Measurements from ENCODE around the gene ZNF638. TPM values are rescaled to one million over a fixed set of nuclear protein-coding genes. Genes with fewer than 3 reads are reported as not detected.

Gene ZNF638
- total RNA-seq, 1 donor from 2014 or later: 97.1 TPM

- H3K9me3 ChIP-seq (replicated peaks): no peaks in the 10 kb centered on the region
- peak overlapping the region; percentile 76 for H3K4me3 ChIP-seq
- peak overlapping the region; percentile 91 for H3K27ac ChIP-seq (replicated peaks)
- intact Hi-C loops (cut with micrococcal nuclease): no loop called here
- TF ChIP-seq CTCF (IDR thresholded peaks at IDR 0.05; ENCODE audit: borderline replicate concordance): no peak
- DNase-seq: peak; percentile 69
- no peaks in the 10 kb centered on the region for H3K36me3 ChIP-seq
- peaks cover 100% of the 10 kb centered on the region for H3K4me1 ChIP-seq
- H3K27me3 ChIP-seq (ENCODE audit: low read depth): peaks cover 13% of the 10 kb centered on the region
Measured at GRCh38 chr2:71455741-71456569, 124.4 kb downstream of the ZNF638 start.

- Histone ChIP-seq H3K36me3 (no peaks in the 10 kb centered on the region), H3K27me3 (ENCODE audit: low read depth) (peaks cover 13% of the 10 kb centered on the region), H3K4me3 (peak overlapping the region; percentile 76), H3K4me1 (peaks cover 100% of the 10 kb centered on the region), H3K27ac (replicated peaks) (peak overlapping the region; percentile 91), H3K9me3 (replicated peaks) (no peaks in the 10 kb centered on the region)
- intact Hi-C loops (cut with micrococcal nuclease): no loop called here
- DNase-seq: no peak
- no peak for TF ChIP-seq CTCF (IDR thresholded peaks at IDR 0.05; ENCODE audit: borderline replicate concordance)
Measured at GRCh38 chr2:71456617-71457016, 125.0 kb downstream of the ZNF638 start.

DNA sequence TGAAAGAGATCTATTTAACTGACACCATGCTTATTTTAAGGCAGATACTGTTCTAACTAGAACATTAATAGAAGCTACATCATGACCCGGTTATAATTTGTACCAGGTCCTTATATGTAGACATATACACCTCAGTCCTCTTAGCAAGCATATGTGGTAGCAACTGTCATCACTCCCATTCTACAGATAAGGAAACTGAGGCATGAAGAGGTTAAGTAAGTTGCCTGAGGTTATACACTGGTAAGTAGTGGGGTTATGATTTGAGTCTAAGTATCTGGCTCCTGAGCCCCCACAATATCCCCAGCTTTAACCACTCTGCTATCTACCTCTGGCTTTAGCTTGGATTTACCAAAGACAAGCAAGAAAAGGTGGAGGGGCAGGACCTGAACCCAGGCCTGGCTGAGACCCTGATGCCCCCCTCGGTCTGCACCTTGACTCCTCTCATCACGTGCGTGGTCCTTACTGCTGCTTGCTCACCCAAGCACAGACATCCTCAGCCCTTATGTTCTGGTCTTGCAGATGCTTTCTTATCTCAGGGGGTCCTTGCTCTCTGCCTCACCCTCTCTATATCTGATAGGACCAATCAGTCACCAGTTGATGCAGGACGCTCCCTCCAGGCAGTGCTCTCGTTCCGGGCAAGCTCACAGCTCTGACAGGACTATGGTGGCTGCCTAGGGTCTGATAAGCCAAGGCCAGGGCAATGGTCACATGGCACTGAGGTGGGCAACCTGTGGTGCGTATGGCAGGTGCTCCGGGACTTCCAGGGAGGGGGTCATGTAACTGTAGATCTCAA lies 125.7 kb downstream of the ZNF638 start:
- Histone ChIP-seq H3K27me3 (ENCODE audit: low read depth) (peaks cover 13% of the 10 kb centered on the region), H3K9me3 (replicated peaks) (no peaks in the 10 kb centered on the region), H3K36me3 (no peaks in the 10 kb centered on the region), H3K27ac (replicated peaks) (peak overlapping the region; percentile 91), H3K4me3 (no peak overlapping the region), H3K4me1 (peaks cover 100% of the 10 kb centered on the region)
- TF ChIP-seq CTCF (IDR thresholded peaks at IDR 0.05; ENCODE audit: borderline replicate concordance): no peak
- DNase-seq: no peak
- intact Hi-C loops (cut with micrococcal nuclease): no loop called here

GRCh38 chr2:71457923-71458322 lies 126.3 kb downstream of the ZNF638 start:
- TF ChIP-seq CTCF (IDR thresholded peaks at IDR 0.05; ENCODE audit: borderline replicate concordance): no peak
- intact Hi-C loops (cut with micrococcal nuclease): no loop called here
- H3K9me3 ChIP-seq (replicated peaks): no peaks in the 10 kb centered on the region
- no peak overlapping the region for H3K4me3 ChIP-seq
- H3K36me3 ChIP-seq: no peaks in the 10 kb centered on the region
- H3K4me1 ChIP-seq: peaks cover 100% of the 10 kb centered on the region
- peaks cover 13% of the 10 kb centered on the region for H3K27me3 ChIP-seq (ENCODE audit: low read depth)
- DNase-seq: no peak
- H3K27ac ChIP-seq (replicated peaks): peak overlapping the region; percentile 91

DNA sequence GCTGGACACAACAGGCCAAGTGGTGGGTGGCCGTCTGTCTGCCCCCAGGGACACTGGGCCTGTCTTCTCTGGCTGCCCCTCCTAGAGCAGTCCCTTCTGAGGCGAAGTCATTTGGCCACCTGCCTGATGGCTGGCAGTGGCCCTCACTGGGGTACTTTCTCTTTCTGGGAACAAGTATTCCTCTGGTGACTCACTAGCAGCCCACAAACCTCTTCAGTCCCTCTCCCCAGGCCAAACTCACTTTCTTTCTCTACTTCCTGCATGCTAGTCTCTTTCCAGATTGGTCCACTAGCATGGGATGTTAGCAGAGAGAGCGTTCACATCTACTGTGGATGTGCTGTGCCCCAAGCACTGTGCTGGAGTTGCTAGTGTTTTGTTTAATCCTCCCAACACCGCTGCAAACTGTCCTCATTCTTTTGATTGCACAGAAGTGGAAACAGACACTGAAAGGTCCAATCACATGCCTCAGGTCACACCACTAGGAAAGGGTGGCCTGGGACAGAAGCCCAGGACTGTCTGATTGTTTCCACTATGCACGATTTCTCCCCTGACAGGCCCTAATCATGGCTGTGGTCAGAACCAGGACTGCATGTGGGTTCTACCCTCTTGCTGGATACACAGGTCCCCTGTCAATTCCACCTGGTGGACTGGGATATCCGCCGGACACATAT lies 127.0 kb downstream of the ZNF638 start:
- Histone ChIP-seq H3K27me3 (ENCODE audit: low read depth) (peaks cover 12% of the 10 kb centered on the region), H3K4me1 (peaks cover 100% of the 10 kb centered on the region), H3K36me3 (no peaks in the 10 kb centered on the region), H3K4me3 (no peak overlapping the region), H3K9me3 (replicated peaks) (no peaks in the 10 kb centered on the region), H3K27ac (replicated peaks) (peak overlapping the region; percentile 91)
- DNase-seq: peak; percentile 45
- TF ChIP-seq CTCF (IDR thresholded peaks at IDR 0.05; ENCODE audit: borderline replicate concordance): no peak
- intact Hi-C loops (cut with micrococcal nuclease): no loop called here

Data from left ventricle myocardium inferior (tissue), 1 donor.